IMR-90 (cell line): ENCODE data around the gene PLCL2. TPM values are rescaled to one million over a fixed set of nuclear protein-coding genes. Genes with fewer than 3 reads are reported as not detected.
A peak's percentile ranks its signal among the peaks of the same experiment; 100 is the strongest.

ENCODE experiments used
- ATAC-seq: fragments of 200-7000 bp; cut with Tn5 transposase; 2 replicates; pipeline ENCODE4 v1.9.1; 2020; ENCODE audit warnings: low read depth, mild to moderate bottlenecking, moderate library complexity
- BruUV-seq: library from RNA; stranded (reverse); fragments of 400-500 nt; replicated peaks from 2 replicates; lab custom pipeline; 2021; lab: Mats Ljungman, UMichigan
- CTCF ChIA-PET: fragments of 300-600 bp; formaldehyde crosslinking; extraction: SDS; loops from one replicate; lab custom pipeline; 2021; ENCODE audit warnings: antibody characterized with exemption; lab: Yijun Ruan, JAX
- POLR2A ChIA-PET: fragments of 300-600 bp; sonication (Branson Sonifier 250); formaldehyde crosslinking; loops from one replicate; lab custom pipeline; 2022; ENCODE audit warnings: antibody characterized with exemption; ENCODE audit not compliant: unreplicated experiment; lab: Charles Lee
- DNase-seq: peaks from one replicate; pipeline ENCODE4 v3.0.0; 2013
- H2AFZ ChIP-seq: replicated peaks from 2 replicates; pipeline ENCODE3; 2013; ENCODE audit warnings: low read length, mild to moderate bottlenecking; ENCODE audit not compliant: poor library complexity
- H2AK5ac ChIP-seq: 2 replicates; pipeline ENCODE4 v1.6.1; 2013; ENCODE audit warnings: low read depth, low read length, inconsistent platforms
- H2AK9ac ChIP-seq: replicated peaks from 2 replicates; pipeline ENCODE3; 2013; ENCODE audit warnings: mild to moderate bottlenecking, low read depth, low read length, moderate library complexity; ENCODE audit not compliant: poor library complexity
- H2BK120ac ChIP-seq: 2 replicates; pipeline ENCODE4 v1.6.1; 2013; ENCODE audit warnings: low read depth, low read length, inconsistent platforms
- H2BK15ac ChIP-seq: 3 replicates; pipeline ENCODE4 v1.6.1; 2013; ENCODE audit warnings: low read depth, low read length, inconsistent platforms
- H2BK20ac ChIP-seq: 2 replicates; pipeline ENCODE4 v1.6.1; 2013; ENCODE audit warnings: low read depth, mild to moderate bottlenecking, inconsistent platforms, low read length, moderate library complexity
- H2BK5ac ChIP-seq: 2 replicates; pipeline ENCODE4 v1.6.1; 2013; ENCODE audit warnings: mild to moderate bottlenecking, low read depth, low read length, inconsistent platforms; ENCODE audit not compliant: poor library complexity, severe bottlenecking
- H3K14ac ChIP-seq: replicated peaks from 2 replicates; pipeline ENCODE4 v1.6.1; 2013; ENCODE audit warnings: low read depth, low read length, inconsistent platforms
- H3K18ac ChIP-seq: 2 replicates; pipeline ENCODE4 v1.6.1; 2013; ENCODE audit warnings: low read depth, low read length, control low read depth
- H3K23ac ChIP-seq: 2 replicates; pipeline ENCODE4 v1.6.1; 2013; ENCODE audit warnings: low read depth, low read length, inconsistent platforms
- H3K27ac ChIP-seq: 2 replicates; pipeline ENCODE4 v1.5.1; 2013; ENCODE audit warnings: mild to moderate bottlenecking, control low read depth, low read length; ENCODE audit not compliant: insufficient read depth
- H3K27me3 ChIP-seq: 2 replicates; pipeline ENCODE4 v1.6.1; 2013; ENCODE audit warnings: low read length; ENCODE audit not compliant: control insufficient read depth, insufficient read depth
- H3K36me3 ChIP-seq: 2 replicates; pipeline ENCODE4 v1.6.1; 2013; ENCODE audit warnings: low read length, mixed read lengths; ENCODE audit not compliant: control insufficient read depth, insufficient read depth
- H3K4ac ChIP-seq: 2 replicates; pipeline ENCODE4 v1.6.1; 2013; ENCODE audit warnings: low read depth, low read length, inconsistent platforms
- H3K4me1 ChIP-seq: 2 replicates; pipeline ENCODE4 v1.6.1; 2013; ENCODE audit warnings: low read length, mixed read lengths; ENCODE audit not compliant: control insufficient read depth, insufficient read depth
- H3K4me2 ChIP-seq: 2 replicates; pipeline ENCODE4 v1.6.1; 2013; ENCODE audit warnings: low read depth, mild to moderate bottlenecking, control low read depth, low read length, moderate library complexity
- H3K4me3 ChIP-seq: 2 replicates; pipeline ENCODE4 v1.5.1; 2013; ENCODE audit warnings: low read depth, mild to moderate bottlenecking, control low read depth, low read length, moderate library complexity; ENCODE audit not compliant: insufficient read depth
- H3K56ac ChIP-seq: 2 replicates; pipeline ENCODE4 v1.6.1; 2013; ENCODE audit warnings: low read length, inconsistent platforms; ENCODE audit not compliant: insufficient read depth; ENCODE audit errors: extremely low read depth
- H3K79me1 ChIP-seq, 2 experiments: 2 replicates each; pipeline ENCODE4 v1.6.1; 2013; ENCODE audit warnings: low read length in 2 of 2, inconsistent platforms in 1 of 2, low read depth in 1 of 2
- H3K9ac ChIP-seq: 2 replicates; pipeline ENCODE4 v1.6.1; 2013; ENCODE audit warnings: low read depth, low read length, control low read depth
- H3K9me1 ChIP-seq: 2 replicates; pipeline ENCODE4 v1.6.1; 2013; ENCODE audit warnings: low read length, inconsistent platforms; ENCODE audit not compliant: insufficient read depth
- H3K9me3 ChIP-seq: 2 replicates; pipeline ENCODE4 v1.6.1; 2013; ENCODE audit warnings: low read length; ENCODE audit not compliant: control insufficient read depth, insufficient read depth
- H4K20me1 ChIP-seq: 2 replicates; pipeline ENCODE4 v1.6.1; 2013; ENCODE audit warnings: low read length, inconsistent platforms; ENCODE audit not compliant: insufficient read depth
- H4K5ac ChIP-seq: 2 replicates; pipeline ENCODE4 v1.6.1; 2013; ENCODE audit warnings: mild to moderate bottlenecking, low read depth, low read length, control low read depth
- H4K8ac ChIP-seq, 2 experiments: 2 replicates each; pipeline ENCODE4 v1.6.1; 2013; ENCODE audit warnings: low read depth in 2 of 2, low read length in 2 of 2, control low read depth in 1 of 2, inconsistent platforms in 1 of 2
- H4K91ac ChIP-seq: 2 replicates; pipeline ENCODE4 v1.6.1; 2013; ENCODE audit warnings: low read depth, low read length, inconsistent platforms; ENCODE audit not compliant: insufficient read depth
- MAFK ChIP-seq: IDR thresholded peaks from 2 replicates; pipeline ENCODE4 v1.6.1; 2012; ENCODE audit warnings: low read depth, low read length, improper control_type of control experiment
- NFE2L2 ChIP-seq: fragments of 150-350 bp; IDR thresholded peaks from 2 replicates; pipeline ENCODE4 v1.6.1; 2016; ENCODE audit warnings: low read depth, mild to moderate bottlenecking, low read length
- WGBS, 2 experiments: methylation state at CpG; one replicate each; pipeline versions ENCODE4 v1.1.5 to v1.1.7; 2013; ENCODE audit warnings: missing lambda C conversion rate in 2 of 2; ENCODE audit not compliant: insufficient read length in 1 of 2; ENCODE audit errors: extremely low coverage in 2 of 2; 5-methylcytosine and 5-hydroxymethylcytosine counted together
- dilution Hi-C: fragments of 300-500 bp; cut with HindIII; formaldehyde crosslinking; loops from one replicate; pipeline ENCODE4 v1.14.3; 2018; ENCODE audit warnings: low sequenced_read_pairs; ENCODE audit not compliant: unreplicated experiment
- in situ Hi-C: fragments of 300-500 bp; cut with MboI; formaldehyde crosslinking; loops from 3 replicates; pipeline ENCODE4 v1.14.3; 2019; ENCODE audit warnings: low sequenced_read_pairs, inconsistent platforms, mixed read lengths
- intact Hi-C: fragments of 100-400 bp; cut with micrococcal nuclease; formaldehyde crosslinking; loops from 2 replicates; pipeline ENCODE4 v1.10.0; 2022
- polyA plus RNA-seq, 3 experiments: library from polyadenylated mRNA; depleted of rRNA; stranded (reverse); fragments of >200 nt; gene quantifications; 2 replicates each; pipeline ENCODE4 v1.2.3, GENCODE V29; 2012; ENCODE audit warnings: low replicate concordance in 1 of 3
- total RNA-seq: library from RNA; depleted of rRNA; stranded (reverse); fragments of >200 nt; gene quantifications from 2 replicates; pipeline ENCODE4 v1.2.3, GENCODE V29; 2012
- TF ChIP-seq, protein P1 (sequence below): fragments of 150-350 bp; IDR thresholded peaks from 2 replicates; pipeline ENCODE4 v1.6.1; 2017; ENCODE audit warnings: mild to moderate bottlenecking, antibody characterized with exemption, low read length, low read depth

The PLCL2 gene
- total and polyA plus RNA-seq, 2 of the 4 experiments (the other 2 are of a cell fraction): 0.92 to 3.8 TPM

DNA sequence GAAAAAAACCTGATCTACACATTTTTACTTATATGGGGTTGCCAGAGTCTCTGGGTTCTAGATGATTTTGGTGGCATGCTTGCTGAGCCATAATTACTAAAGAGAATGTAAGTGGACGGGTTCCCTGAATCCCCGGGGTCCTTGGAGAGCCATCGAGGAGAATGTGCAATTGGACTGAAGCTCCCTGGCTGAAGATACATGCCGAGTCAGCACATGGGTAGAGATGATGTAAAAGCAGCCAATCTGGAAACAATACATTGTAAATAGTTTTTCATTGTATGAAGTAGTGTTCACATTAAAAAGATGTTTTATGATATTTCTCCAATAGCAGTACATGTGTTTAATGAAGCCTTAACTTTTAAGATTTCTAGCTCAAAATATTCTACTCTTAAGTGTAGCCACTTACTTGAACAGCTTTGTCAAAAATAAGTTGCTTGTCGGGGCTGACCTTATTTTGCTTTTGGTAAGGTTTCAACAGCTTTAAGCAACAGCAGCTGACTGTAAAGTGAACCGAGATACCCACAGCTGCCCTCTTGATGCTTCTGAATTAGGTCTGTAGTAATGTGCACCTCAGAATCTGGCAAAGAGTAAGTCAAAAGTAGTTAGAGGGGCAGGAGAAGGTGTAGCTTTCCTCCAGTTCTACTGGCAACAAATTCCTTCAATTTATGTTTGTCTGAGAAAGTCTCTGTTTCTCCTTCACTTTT is 205.7 kb downstream of the PLCL2 start:
- Histone ChIP-seq H4K20me1 (no peaks in the 10 kb centered on the region), H3K36me3 (no peaks in the 10 kb centered on the region), H2AK9ac (no peak overlapping the region), H2BK5ac (no peak overlapping the region), H2AFZ (no peak overlapping the region), H3K23ac (no peak overlapping the region), H4K91ac (no peak overlapping the region), H3K9me3 (no peaks in the 10 kb centered on the region), H3K27ac (no peak overlapping the region), H3K4me1 (no peaks in the 10 kb centered on the region), H3K79me1 (no peaks in the 10 kb centered on the region), H3K56ac (no peak overlapping the region), H3K14ac (no peak overlapping the region), H3K4me2 (no peak overlapping the region), H2AK5ac (no peak overlapping the region), H3K4me3 (no peak overlapping the region), H3K9me1 (no peaks in the 10 kb centered on the region), H2BK120ac (no peak overlapping the region), H3K27me3 (no peaks in the 10 kb centered on the region), H3K4ac (no peak overlapping the region), H2BK20ac (no peak overlapping the region), H2BK15ac (no peak overlapping the region), H4K5ac (no peak overlapping the region), H4K8ac (no peak overlapping the region), H3K18ac (no peak overlapping the region), H3K9ac (no peak overlapping the region)
- in situ Hi-C loops: no loop called here
- DNase-seq: no peak
- TF ChIP-seq, protein P1, sequence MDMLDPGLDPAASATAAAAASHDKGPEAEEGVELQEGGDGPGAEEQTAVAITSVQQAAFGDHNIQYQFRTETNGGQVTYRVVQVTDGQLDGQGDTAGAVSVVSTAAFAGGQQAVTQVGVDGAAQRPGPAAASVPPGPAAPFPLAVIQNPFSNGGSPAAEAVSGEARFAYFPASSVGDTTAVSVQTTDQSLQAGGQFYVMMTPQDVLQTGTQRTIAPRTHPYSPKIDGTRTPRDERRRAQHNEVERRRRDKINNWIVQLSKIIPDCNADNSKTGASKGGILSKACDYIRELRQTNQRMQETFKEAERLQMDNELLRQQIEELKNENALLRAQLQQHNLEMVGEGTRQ: no peak
- no peak for TF ChIP-seq NFE2L2
- peak; percentile 76 for TF ChIP-seq MAFK
- dilution Hi-C loops: no loop called here
- WGBS, 2 experiments: 100% methylated on average over 4 of the region's 6 CpGs; no CpG with 5 or more reads in 1 of the 2 experiments
- no peak for ATAC-seq
- ChIA-PET POLR2A (no interaction called here), CTCF (interaction anchor here (1.0 kb wide), 1 partner anchor 13 kb away, joined by 3 read pairs; no protein-coding TSS in a partner anchor)
- BruUV-seq: no TSS peak
- intact Hi-C loops: no loop called here
